Mesendoderm (in vitro differentiated cells): ENCODE data around the gene SDSL.

Experiments used
- DNase-seq: peaks from one replicate; pipeline ENCODE4 v3.0.0; 2013
- H2AK5ac ChIP-seq: 2 replicates; pipeline ENCODE4 v1.6.1; 2013; ENCODE audit warnings: low read length, inconsistent platforms
- H2BK120ac ChIP-seq: 2 replicates; pipeline ENCODE4 v1.6.1; 2013; ENCODE audit warnings: low read depth, mild to moderate bottlenecking, low read length, moderate library complexity, mixed read lengths
- H2BK15ac ChIP-seq: replicated peaks from 2 replicates; pipeline ENCODE4 v1.6.1; 2013; ENCODE audit warnings: low read depth, mild to moderate bottlenecking, moderate library complexity
- H2BK5ac ChIP-seq: 2 replicates; pipeline ENCODE4 v1.6.1; 2013; ENCODE audit warnings: low read length, inconsistent platforms
- H3K18ac ChIP-seq: 2 replicates; pipeline ENCODE4 v1.6.1; 2013; ENCODE audit warnings: mild to moderate bottlenecking, low read length, mixed read lengths
- H3K23ac ChIP-seq: one replicate; pipeline ENCODE4 v1.6.1; 2013; ENCODE audit warnings: low read length
- H3K27ac ChIP-seq: 2 replicates; pipeline ENCODE4 v1.5.1; 2013; ENCODE audit warnings: low read depth, mild to moderate bottlenecking, inconsistent platforms, low read length, moderate library complexity
- H3K27me3 ChIP-seq: 2 replicates; pipeline ENCODE4 v1.6.1; 2013; ENCODE audit warnings: low read length, control low read depth, mild to moderate bottlenecking, inconsistent platforms; ENCODE audit not compliant: insufficient read depth, poor library complexity
- H3K36me3 ChIP-seq: 2 replicates; pipeline ENCODE4 v1.6.1; 2013; ENCODE audit warnings: low read length, inconsistent platforms; ENCODE audit not compliant: control insufficient read depth, insufficient read depth
- H3K4ac ChIP-seq: one replicate; pipeline ENCODE4 v1.6.1; 2013; ENCODE audit warnings: low read depth, mild to moderate bottlenecking, low read length, moderate library complexity
- H3K4me1 ChIP-seq: 2 replicates; pipeline ENCODE4 v1.6.1; 2013; ENCODE audit warnings: low read depth, low read length, inconsistent platforms; ENCODE audit not compliant: control insufficient read depth
- H3K4me2 ChIP-seq: 2 replicates; pipeline ENCODE4 v1.6.1; 2013; ENCODE audit warnings: low read length
- H3K4me3 ChIP-seq: 2 replicates; pipeline ENCODE4 v1.5.1; 2013; ENCODE audit warnings: mild to moderate bottlenecking, low read length
- H3K56ac ChIP-seq: one replicate; pipeline ENCODE4 v1.6.1; 2013; ENCODE audit warnings: low read length
- H3K79me1 ChIP-seq: 2 replicates; pipeline ENCODE4 v1.6.1; 2013; ENCODE audit warnings: low read length, inconsistent platforms
- H3K79me2 ChIP-seq: 2 replicates; pipeline ENCODE4 v1.6.1; 2013; ENCODE audit warnings: mild to moderate bottlenecking, low read length; ENCODE audit not compliant: control insufficient read depth, insufficient read depth
- H3K9ac ChIP-seq: 2 replicates; pipeline ENCODE4 v1.6.1; 2013; ENCODE audit warnings: low read length, inconsistent platforms
- H4K5ac ChIP-seq: one replicate; pipeline ENCODE4 v1.6.1; 2013; ENCODE audit warnings: low read length
- H4K8ac ChIP-seq: one replicate; pipeline ENCODE4 v1.6.1; 2013; ENCODE audit warnings: low read depth, mild to moderate bottlenecking, control low read depth, low read length, moderate library complexity
- WGBS: extraction: QIAGEN DNeasy Blood & Tissue Kit; methylation state at CpG from one replicate; pipeline ENCODE4 v1.1.7; 2013; ENCODE audit warnings: low lambda C conversion rate, missing lambda C conversion rate; ENCODE audit not compliant: insufficient coverage; ENCODE audit errors: extremely low coverage; 5-methylcytosine and 5-hydroxymethylcytosine counted together

Gene SDSL

DNA sequence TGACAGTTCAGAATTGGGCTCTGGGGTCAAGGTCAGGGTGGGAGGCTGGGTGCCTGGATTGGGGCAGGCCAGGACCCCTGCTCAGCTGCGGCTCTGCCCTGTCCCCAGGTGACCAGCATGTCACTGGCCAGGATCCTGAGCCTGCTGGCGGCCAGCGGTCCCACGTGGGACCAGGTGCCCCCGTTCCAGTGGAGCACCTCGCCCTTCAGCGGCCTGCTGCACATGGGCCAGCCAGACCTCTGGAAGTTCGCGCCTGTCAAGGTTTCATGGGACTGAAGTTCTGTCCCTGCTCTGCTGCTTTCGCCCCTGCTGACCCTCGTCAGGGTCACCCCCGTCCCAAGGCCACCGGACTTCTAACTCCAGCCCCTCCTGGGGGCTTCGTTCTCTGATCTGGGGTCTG lies 33.8 kb upstream of the SDSL start:
- H3K4ac ChIP-seq: no peak overlapping the region
- H3K36me3 ChIP-seq: no peaks in the 10 kb centered on the region
- no peak for DNase-seq
- H3K27me3 ChIP-seq: no peaks in the 10 kb centered on the region
- no peak overlapping the region for H3K9ac ChIP-seq
- H3K27ac ChIP-seq: no peak overlapping the region
- H3K79me2 ChIP-seq: no peaks in the 10 kb centered on the region
- no peak overlapping the region for H2BK15ac ChIP-seq
- H4K8ac ChIP-seq: no peak overlapping the region
- H3K4me3 ChIP-seq: no peak overlapping the region
- H3K4me1 ChIP-seq: no peaks in the 10 kb centered on the region
- H2BK120ac ChIP-seq: no peak overlapping the region
- WGBS: no CpG with 5 or more reads among the region's 14 CpGs
- H3K23ac ChIP-seq: no peak overlapping the region
- no peak overlapping the region for H3K18ac ChIP-seq
- H2BK5ac ChIP-seq: no peak overlapping the region
- no peak overlapping the region for H2AK5ac ChIP-seq
- H3K79me1 ChIP-seq: no peaks in the 10 kb centered on the region
- H3K4me2 ChIP-seq: no peak overlapping the region
- H3K56ac ChIP-seq: no peak overlapping the region
- no peak overlapping the region for H4K5ac ChIP-seq

- 100% methylated on average over 3 of the region's 6 CpGs for WGBS
- Histone ChIP-seq H3K79me1 (no peaks in the 10 kb centered on the region), H2BK120ac (no peak overlapping the region), H3K9ac (no peak overlapping the region), H3K23ac (no peak overlapping the region), H3K4ac (no peak overlapping the region), H3K4me1 (no peaks in the 10 kb centered on the region), H3K56ac (no peak overlapping the region), H2BK5ac (no peak overlapping the region), H3K4me2 (no peak overlapping the region), H3K27me3 (no peaks in the 10 kb centered on the region), H3K4me3 (no peak overlapping the region), H4K8ac (no peak overlapping the region), H4K5ac (no peak overlapping the region), H2BK15ac (no peak overlapping the region), H3K79me2 (no peaks in the 10 kb centered on the region), H3K36me3 (no peaks in the 10 kb centered on the region), H2AK5ac (no peak overlapping the region), H3K18ac (no peak overlapping the region), H3K27ac (no peak overlapping the region)
- no peak for DNase-seq
Observed at GRCh38 chr12:113390064-113391043, 31.8 kb upstream of the SDSL start.

- H3K9ac ChIP-seq: no peak overlapping the region
- no peaks in the 10 kb centered on the region for H3K27me3 ChIP-seq
- H3K23ac ChIP-seq: no peak overlapping the region
- H2AK5ac ChIP-seq: no peak overlapping the region
- H2BK5ac ChIP-seq: no peak overlapping the region
- no peak overlapping the region for H3K4ac ChIP-seq
- no peak for DNase-seq
- H4K5ac ChIP-seq: no peak overlapping the region
- no peak overlapping the region for H3K27ac ChIP-seq
- H3K36me3 ChIP-seq: no peaks in the 10 kb centered on the region
- H2BK15ac ChIP-seq: no peak overlapping the region
- no peak overlapping the region for H3K56ac ChIP-seq
- H4K8ac ChIP-seq: no peak overlapping the region
- H2BK120ac ChIP-seq: no peak overlapping the region
- WGBS: no CpG with 5 or more reads among the region's 3 CpGs
- no peak overlapping the region for H3K4me2 ChIP-seq
- H3K18ac ChIP-seq: no peak overlapping the region
- no peaks in the 10 kb centered on the region for H3K79me2 ChIP-seq
- H3K4me3 ChIP-seq: no peak overlapping the region
- no peaks in the 10 kb centered on the region for H3K79me1 ChIP-seq
- H3K4me1 ChIP-seq: no peaks in the 10 kb centered on the region
Observed at GRCh38 chr12:113391145-113391544, 31.0 kb upstream of the SDSL start.

GRCh38 chr12:113391650-113392337 lies 30.4 kb upstream of the SDSL start:
- Histone ChIP-seq H3K79me2 (no peaks in the 10 kb centered on the region), H3K36me3 (no peaks in the 10 kb centered on the region), H3K18ac (no peak overlapping the region), H3K56ac (no peak overlapping the region), H3K79me1 (no peaks in the 10 kb centered on the region), H3K4me1 (no peaks in the 10 kb centered on the region), H2BK5ac (no peak overlapping the region), H3K27ac (no peak overlapping the region), H3K27me3 (no peaks in the 10 kb centered on the region), H3K4me3 (no peak overlapping the region), H2BK120ac (no peak overlapping the region), H3K4me2 (no peak overlapping the region), H3K9ac (no peak overlapping the region), H3K23ac (no peak overlapping the region), H4K8ac (no peak overlapping the region), H3K4ac (no peak overlapping the region), H4K5ac (no peak overlapping the region), H2BK15ac (no peak overlapping the region), H2AK5ac (no peak overlapping the region)
- no peak for DNase-seq
- WGBS: no CpG with 5 or more reads among the region's 9 CpGs

DNA sequence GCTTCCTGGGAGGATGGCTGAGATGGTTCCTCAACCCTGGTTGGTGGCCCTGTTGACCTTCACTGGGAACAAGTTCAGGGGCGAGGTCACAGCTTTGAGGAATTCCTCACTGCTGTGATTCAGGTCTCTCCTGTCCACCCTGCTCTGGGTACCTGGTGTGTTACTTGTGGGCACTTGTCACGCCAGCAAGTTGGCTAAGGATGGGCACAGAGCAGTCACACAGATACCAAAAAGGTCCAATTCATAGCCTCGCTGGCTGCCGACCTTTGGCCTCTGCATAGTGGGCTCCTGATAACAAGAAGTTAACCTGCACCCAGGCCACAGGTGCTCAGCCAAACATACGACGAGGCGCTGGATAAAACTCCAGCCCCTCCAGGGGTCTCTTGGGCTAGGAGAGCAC lies 29.7 kb upstream of the SDSL start:
- Histone ChIP-seq H3K56ac (no peak overlapping the region), H3K27me3 (no peaks in the 10 kb centered on the region), H3K4me1 (no peaks in the 10 kb centered on the region), H3K23ac (no peak overlapping the region), H3K79me1 (no peaks in the 10 kb centered on the region), H3K4ac (no peak overlapping the region), H3K9ac (no peak overlapping the region), H3K79me2 (no peaks in the 10 kb centered on the region), H3K27ac (no peak overlapping the region), H3K18ac (no peak overlapping the region), H3K36me3 (no peaks in the 10 kb centered on the region), H4K5ac (no peak overlapping the region), H2BK120ac (no peak overlapping the region), H2BK15ac (no peak overlapping the region), H3K4me3 (no peak overlapping the region), H3K4me2 (no peak overlapping the region), H4K8ac (no peak overlapping the region), H2BK5ac (no peak overlapping the region), H2AK5ac (no peak overlapping the region)
- DNase-seq: no peak
- no CpG with 5 or more reads among the region's 7 CpGs for WGBS
